NT2/D1 (cell line): Measurements from ENCODE around the gene LTB4R2.

ENCODE experiments used
- DNase-seq: peaks from one replicate; pipeline ENCODE4 v3.0.0-alpha.2; 2011; ENCODE audit warnings: low read depth, low spot score
- H3K27me3 ChIP-seq: 2 replicates; pipeline ENCODE4 v1.6.0; 2011; ENCODE audit warnings: mild to moderate bottlenecking; ENCODE audit not compliant: insufficient read length, insufficient read depth
- H3K36me3 ChIP-seq: 2 replicates; pipeline ENCODE4 v1.6.1; 2011; ENCODE audit warnings: mild to moderate bottlenecking, low read length, mixed read lengths; ENCODE audit not compliant: insufficient read depth, insufficient read length
- H3K4me1 ChIP-seq: 2 replicates; pipeline ENCODE4 v1.5.1; 2011; ENCODE audit not compliant: insufficient read depth, insufficient read length
- H3K4me3 ChIP-seq: 2 replicates; pipeline ENCODE4 v1.5.1; 2011; ENCODE audit warnings: low read depth; ENCODE audit not compliant: insufficient read length
- H3K9ac ChIP-seq: 2 replicates; pipeline ENCODE4 v1.6.0; 2011; ENCODE audit warnings: low read depth; ENCODE audit not compliant: insufficient read length
- H3K9me3 ChIP-seq: 2 replicates; pipeline ENCODE4 v1.5.1; 2011; ENCODE audit warnings: mild to moderate bottlenecking, low read length; ENCODE audit not compliant: insufficient read depth
- SUZ12 ChIP-seq: IDR thresholded peaks from 2 replicates; pipeline ENCODE4 v1.6.1; 2011; ENCODE audit not compliant: insufficient read length, insufficient read depth; ENCODE audit errors: extremely low read depth
- YY1 ChIP-seq: IDR thresholded peaks from 2 replicates; pipeline ENCODE4 v1.6.1; 2011; ENCODE audit not compliant: insufficient read length, insufficient read depth
- ZNF274 ChIP-seq: IDR thresholded peaks from 2 replicates; pipeline ENCODE4 v1.6.1; 2011; ENCODE audit warnings: mild to moderate bottlenecking, low read depth, low read length

LTB4R2 gene

DNA sequence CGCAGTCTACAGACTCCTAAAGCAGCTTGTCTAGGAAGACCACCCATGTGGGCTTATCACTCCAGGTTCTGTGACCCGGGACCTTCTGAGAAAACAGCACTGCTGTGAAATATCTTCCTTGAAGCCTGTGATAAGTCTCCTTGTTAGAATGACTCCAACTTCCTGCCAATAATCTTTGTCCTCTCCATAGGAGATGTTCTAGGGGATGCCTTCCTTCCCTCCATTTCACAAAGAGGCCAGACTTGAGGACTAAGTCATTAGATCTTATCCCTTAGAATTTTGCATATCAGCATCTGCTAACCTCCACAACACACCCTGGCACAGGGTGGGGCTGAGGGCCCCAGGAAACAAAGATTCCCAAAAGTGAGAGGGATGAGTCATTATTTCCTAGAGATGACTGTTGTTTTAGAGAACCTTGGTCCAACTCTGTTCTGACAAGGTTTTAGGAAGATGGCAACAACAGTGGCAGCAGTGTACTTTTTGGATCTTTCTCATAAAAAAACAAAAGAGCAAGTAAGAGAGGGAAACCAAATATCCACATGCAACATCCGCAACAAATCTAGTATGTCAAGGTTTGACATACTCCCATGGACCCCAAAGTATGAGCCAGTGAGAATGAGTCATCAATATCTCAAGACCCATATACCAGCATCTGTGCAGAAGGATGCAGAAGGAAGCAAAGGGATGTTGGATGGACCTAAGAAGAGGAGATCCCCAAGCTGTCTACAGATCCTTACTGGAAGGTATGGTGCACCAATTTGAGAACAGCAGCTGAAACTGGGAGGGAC is 7.4 kb downstream of the LTB4R2 start:
- Histone ChIP-seq H3K27me3 (no peaks in the 10 kb centered on the region), H3K9me3 (no peaks in the 10 kb centered on the region), H3K9ac (no peak overlapping the region), H3K4me3 (no peak overlapping the region), H3K36me3 (peaks cover 22% of the 10 kb centered on the region), H3K4me1 (no peaks in the 10 kb centered on the region)
- no peak for DNase-seq
- no peak for TF ChIP-seq YY1
- TF ChIP-seq SUZ12 = no peak
- no peak for TF ChIP-seq ZNF274

DNA sequence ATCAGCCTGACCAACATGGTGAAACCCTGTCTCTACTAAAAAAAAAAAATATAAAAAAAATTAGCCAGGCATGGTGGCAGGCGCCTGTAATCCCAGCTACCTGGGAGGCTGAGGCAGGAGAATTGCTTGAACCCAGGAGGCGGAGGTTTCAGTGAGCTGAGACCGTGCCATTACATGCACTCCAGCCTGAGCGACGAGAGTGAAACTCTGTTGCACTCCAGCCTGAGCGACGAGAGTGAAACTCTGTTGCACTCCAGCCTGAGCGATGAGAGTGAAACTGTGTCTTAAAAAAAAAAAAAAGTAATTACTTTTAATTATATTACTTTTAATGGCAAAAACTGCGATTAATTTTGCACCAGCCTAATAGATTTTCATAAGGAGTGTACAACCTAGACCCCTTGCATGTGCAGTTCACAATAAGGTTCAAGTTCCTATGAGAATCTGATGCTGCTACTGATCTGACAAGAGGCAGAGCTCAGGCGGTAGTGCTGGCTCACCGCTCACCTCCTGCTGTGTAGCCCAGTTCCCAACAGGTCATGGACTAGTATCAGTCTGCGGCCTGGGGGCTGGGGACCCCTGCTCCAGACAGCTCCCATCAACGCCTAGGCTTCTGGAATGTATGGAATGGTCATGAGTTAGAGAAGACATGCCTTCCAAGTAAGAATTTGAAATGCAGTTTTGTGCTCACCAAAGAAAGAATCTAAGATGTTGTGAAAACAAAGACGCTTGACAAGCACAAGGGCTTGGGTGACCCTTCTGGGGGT is 11.5 kb downstream of the LTB4R2 start:
- TF ChIP-seq SUZ12 = no peak
- no peak for TF ChIP-seq ZNF274
- Histone ChIP-seq H3K9me3 (no peaks in the 10 kb centered on the region), H3K4me3 (no peak overlapping the region), H3K36me3 (peaks cover 1% of the 10 kb centered on the region), H3K27me3 (no peaks in the 10 kb centered on the region), H3K4me1 (no peaks in the 10 kb centered on the region), H3K9ac (no peak overlapping the region)
- no peak for DNase-seq

DNA sequence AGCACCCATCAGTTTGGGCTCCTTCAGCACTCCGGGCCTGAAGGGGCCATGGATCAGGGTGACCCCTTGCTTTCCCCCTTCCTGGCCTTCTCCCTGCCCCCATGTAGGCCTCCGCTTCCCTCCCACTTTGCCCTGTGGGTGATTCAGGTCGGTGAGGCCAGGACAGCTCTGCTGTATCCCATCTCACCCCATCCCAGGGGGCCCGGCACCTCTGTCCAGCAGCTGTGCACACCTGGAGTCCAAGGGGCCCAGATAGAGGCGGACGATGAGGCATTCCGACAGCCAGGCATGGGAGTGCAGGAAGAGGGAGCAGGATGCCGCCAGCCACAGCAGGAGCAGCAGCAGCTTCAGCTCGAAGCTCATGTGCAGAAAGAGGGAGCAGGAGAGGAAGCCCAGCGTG is 12.7 kb downstream of the LTB4R2 start:
- Histone ChIP-seq H3K9me3 (no peaks in the 10 kb centered on the region), H3K36me3 (no peaks in the 10 kb centered on the region), H3K9ac (no peak overlapping the region), H3K4me3 (no peak overlapping the region), H3K27me3 (no peaks in the 10 kb centered on the region), H3K4me1 (no peaks in the 10 kb centered on the region)
- TF ChIP-seq SUZ12 = no peak
- TF ChIP-seq ZNF274 = no peak
- TF ChIP-seq YY1 = no peak
- DNase-seq = no peak

DNA sequence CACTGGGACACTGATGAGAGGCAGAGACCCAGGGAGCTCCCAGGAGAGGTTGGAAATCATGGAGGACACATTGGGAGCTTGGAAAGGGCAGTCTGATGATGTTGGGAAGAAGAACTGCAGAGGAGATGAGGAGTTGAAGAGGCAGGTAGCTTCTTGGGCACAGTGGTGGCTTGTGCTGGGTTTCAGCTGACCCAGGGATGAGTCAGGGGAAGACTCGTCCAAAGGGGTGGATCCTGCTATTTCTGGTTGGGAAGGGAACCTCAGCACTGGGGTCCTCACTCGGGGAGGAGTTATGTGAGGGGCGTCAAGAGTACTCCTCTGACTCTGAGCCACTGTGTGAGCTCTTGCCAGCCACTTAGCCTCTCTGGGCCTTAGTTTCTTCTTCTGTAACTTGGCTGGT is 13.4 kb downstream of the LTB4R2 start:
- H3K4me3 ChIP-seq = no peak overlapping the region
- DNase-seq = no peak
- no peaks in the 10 kb centered on the region for H3K4me1 ChIP-seq
- TF ChIP-seq SUZ12 = no peak
- no peak for TF ChIP-seq YY1
- TF ChIP-seq ZNF274 = no peak
- H3K36me3 ChIP-seq = no peaks in the 10 kb centered on the region
- H3K9me3 ChIP-seq = no peaks in the 10 kb centered on the region
- no peaks in the 10 kb centered on the region for H3K27me3 ChIP-seq
- no peak overlapping the region for H3K9ac ChIP-seq

DNA sequence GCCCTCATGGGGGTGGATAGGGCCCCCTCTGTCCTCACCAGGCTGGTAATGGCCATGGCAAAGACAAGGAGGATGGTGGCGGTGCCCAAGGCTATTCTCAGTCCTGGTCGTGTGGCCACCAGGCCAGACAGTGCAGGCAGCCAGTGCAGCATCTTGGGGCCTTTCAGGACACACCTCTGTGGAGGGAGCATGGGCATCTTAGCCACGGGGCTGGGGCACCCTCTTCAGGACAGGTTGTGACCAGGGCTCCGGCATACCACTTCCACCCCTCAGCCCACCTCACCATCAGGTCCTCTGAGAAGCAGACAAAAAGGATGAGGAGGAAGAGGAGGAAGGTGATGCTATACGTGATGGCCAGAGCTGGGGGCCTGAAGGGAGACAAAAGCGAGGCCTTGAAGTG is 14.1 kb downstream of the LTB4R2 start:
- DNase-seq = no peak
- H3K4me1 ChIP-seq = no peaks in the 10 kb centered on the region
- H3K9me3 ChIP-seq = no peaks in the 10 kb centered on the region
- TF ChIP-seq ZNF274 (no peak), YY1 (no peak), SUZ12 (no peak)
- H3K4me3 ChIP-seq = no peak overlapping the region
- no peak overlapping the region for H3K9ac ChIP-seq
- H3K27me3 ChIP-seq = peaks cover 2% of the 10 kb centered on the region
- H3K36me3 ChIP-seq = no peaks in the 10 kb centered on the region

DNA sequence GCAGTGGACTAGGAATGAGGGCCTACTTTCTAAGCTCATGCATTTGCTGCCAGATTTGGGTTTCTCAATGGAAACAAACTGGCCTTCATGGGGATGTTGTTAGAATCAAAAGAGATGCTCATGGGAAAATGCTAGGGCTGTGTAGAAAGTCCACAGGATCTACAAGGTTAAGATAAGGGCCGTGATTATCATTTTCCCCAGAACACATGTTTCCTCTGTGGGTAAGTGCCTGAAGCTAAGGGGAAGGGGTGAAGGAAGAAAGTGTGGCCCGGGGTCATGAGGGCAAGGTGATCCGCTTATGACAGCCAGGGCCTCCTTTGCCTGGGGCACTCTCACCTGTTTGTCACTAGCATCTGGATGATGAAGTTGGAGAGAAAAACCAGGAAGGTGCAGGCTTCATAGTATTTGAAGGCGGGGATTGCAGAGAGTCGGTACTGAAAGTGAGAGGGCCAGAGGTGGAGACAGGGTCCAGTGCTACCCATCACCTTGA is 15.1 kb downstream of the LTB4R2 start:
- Histone ChIP-seq H3K27me3 (peaks cover 8% of the 10 kb centered on the region), H3K4me1 (no peaks in the 10 kb centered on the region), H3K4me3 (no peak overlapping the region), H3K36me3 (no peaks in the 10 kb centered on the region), H3K9ac (no peak overlapping the region), H3K9me3 (no peaks in the 10 kb centered on the region)
- DNase-seq = no peak
- no peak for TF ChIP-seq SUZ12
- TF ChIP-seq ZNF274 = no peak
- no peak for TF ChIP-seq YY1

DNA sequence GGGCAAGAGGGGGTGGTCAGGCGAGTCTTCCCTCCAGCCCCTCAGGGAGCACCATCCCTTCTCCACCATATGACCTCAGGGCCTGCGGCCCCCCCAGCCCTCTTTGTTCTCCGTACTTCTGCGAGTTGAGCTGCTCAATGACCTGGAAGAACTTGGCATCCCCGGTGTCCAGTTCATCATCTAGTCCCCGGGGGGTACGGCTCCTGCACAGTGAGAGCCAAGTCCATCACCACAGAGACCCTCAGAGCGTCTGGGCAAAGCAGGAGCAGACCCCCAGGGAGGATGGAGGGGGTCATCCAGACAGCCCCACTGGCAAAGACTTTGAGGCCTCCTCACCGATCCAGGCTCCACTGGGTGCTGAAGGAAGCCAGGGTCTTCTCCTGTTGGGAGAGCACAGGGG is 16.0 kb downstream of the LTB4R2 start:
- H3K9me3 ChIP-seq = no peaks in the 10 kb centered on the region
- TF ChIP-seq ZNF274 = no peak
- TF ChIP-seq YY1 = no peak
- TF ChIP-seq SUZ12 = no peak
- no peak overlapping the region for H3K9ac ChIP-seq
- no peaks in the 10 kb centered on the region for H3K4me1 ChIP-seq
- DNase-seq = no peak
- H3K27me3 ChIP-seq = peaks cover 15% of the 10 kb centered on the region
- no peaks in the 10 kb centered on the region for H3K36me3 ChIP-seq
- no peak overlapping the region for H3K4me3 ChIP-seq
